DOHH2 (cell line): ENCODE data around the gene SEMA3E.

Experiments
- H3F3A ChIP-seq: fragments of 200-600 bp; sonication (generic), shearing (Covaris generic); 2 replicates; pipeline ENCODE4 v1.6.0; 2016; ENCODE audit warnings: antibody characterized with exemption, mild to moderate bottlenecking; ENCODE audit not compliant: control insufficient read depth, insufficient read depth
- H3K27ac ChIP-seq: fragments of 200-600 bp; sonication (generic); 2 replicates; pipeline ENCODE4 v1.5.1; 2014; ENCODE audit warnings: low read depth, mild to moderate bottlenecking, low read length, moderate library complexity
- H3K27me3 ChIP-seq: fragments of 200-600 bp; sonication (generic); 2 replicates; pipeline ENCODE4 v1.6.1; 2014; ENCODE audit warnings: mild to moderate bottlenecking, low read length, mixed read lengths; ENCODE audit not compliant: control insufficient read depth
- H3K36me3 ChIP-seq: fragments of 200-600 bp; sonication (generic); 2 replicates; pipeline ENCODE4 v1.6.1; 2014; ENCODE audit warnings: mild to moderate bottlenecking, low read length, moderate library complexity, mixed read lengths; ENCODE audit not compliant: control insufficient read depth
- H3K4me1 ChIP-seq: fragments of 200-600 bp; sonication (generic); 2 replicates; pipeline ENCODE4 v1.6.1; 2014; ENCODE audit warnings: mild to moderate bottlenecking, low read length, mixed read lengths; ENCODE audit not compliant: control insufficient read depth
- H3K4me2 ChIP-seq: fragments of 200-600 bp; sonication (generic); 2 replicates; pipeline ENCODE4 v1.6.0; 2014; ENCODE audit warnings: mild to moderate bottlenecking, low read length, moderate library complexity
- H3K4me3 ChIP-seq: fragments of 200-600 bp; sonication (generic); 2 replicates; pipeline ENCODE4 v1.5.1; 2014; ENCODE audit warnings: mild to moderate bottlenecking, low read length, mixed read lengths
- H3K79me2 ChIP-seq: fragments of 200-600 bp; sonication (generic); 2 replicates; pipeline ENCODE4 v1.6.1; 2014; ENCODE audit warnings: mild to moderate bottlenecking, low read length, mixed read lengths; ENCODE audit not compliant: control insufficient read depth
- H3K9me2 ChIP-seq: fragments of 200-600 bp; sonication (generic); replicated peaks from 2 replicates; pipeline ENCODE4 v1.6.1; 2014; ENCODE audit warnings: mild to moderate bottlenecking, low read length, mixed read lengths; ENCODE audit not compliant: control insufficient read depth
- H3K9me3 ChIP-seq: fragments of 200-600 bp; sonication (generic); 2 replicates; pipeline ENCODE4 v1.6.1; 2014; ENCODE audit warnings: antibody characterized with exemption, low read length, mixed read lengths; ENCODE audit not compliant: control insufficient read depth, insufficient read depth
- H4K20me1 ChIP-seq: fragments of 200-600 bp; sonication (generic); 2 replicates; pipeline ENCODE4 v1.6.0; 2014; ENCODE audit warnings: low read depth, mild to moderate bottlenecking, antibody characterized with exemption, low read length, moderate library complexity; ENCODE audit not compliant: control insufficient read depth, insufficient read depth
- EZH2phosphoT487 ChIP-seq: fragments of 200-600 bp; sonication (generic); IDR thresholded peaks from 2 replicates; pipeline ENCODE4 v1.6.1; 2017; ENCODE audit warnings: borderline replicate concordance, mild to moderate bottlenecking, antibody characterized with exemption, low read length, moderate library complexity, mixed read lengths
- TF ChIP-seq, protein P1 (sequence below): fragments of 200-600 bp; sonication (generic); IDR thresholded peaks from one replicate; pipeline ENCODE4 v1.5.1; 2014; ENCODE audit warnings: antibody characterized with exemption, mild to moderate bottlenecking, low read depth, low read length; ENCODE audit not compliant: poor library complexity, severe bottlenecking

The SEMA3E gene

GRCh38 chr7:83643739-83644138, 5.2 kb downstream of the SEMA3E start:
- H3K9me3 ChIP-seq = no peaks in the 10 kb centered on the region
- no peaks in the 10 kb centered on the region for H3K36me3 ChIP-seq
- H3K79me2 ChIP-seq = no peaks in the 10 kb centered on the region
- H3K27me3 ChIP-seq = no peaks in the 10 kb centered on the region
- no peak overlapping the region for H3K4me3 ChIP-seq
- no peaks in the 10 kb centered on the region for H3F3A ChIP-seq
- no peaks in the 10 kb centered on the region for H4K20me1 ChIP-seq
- H3K27ac ChIP-seq = no peak overlapping the region
- H3K4me2 ChIP-seq = no peak overlapping the region
- H3K9me2 ChIP-seq = no peaks in the 10 kb centered on the region
- no peaks in the 10 kb centered on the region for H3K4me1 ChIP-seq
- TF ChIP-seq, protein P1, sequence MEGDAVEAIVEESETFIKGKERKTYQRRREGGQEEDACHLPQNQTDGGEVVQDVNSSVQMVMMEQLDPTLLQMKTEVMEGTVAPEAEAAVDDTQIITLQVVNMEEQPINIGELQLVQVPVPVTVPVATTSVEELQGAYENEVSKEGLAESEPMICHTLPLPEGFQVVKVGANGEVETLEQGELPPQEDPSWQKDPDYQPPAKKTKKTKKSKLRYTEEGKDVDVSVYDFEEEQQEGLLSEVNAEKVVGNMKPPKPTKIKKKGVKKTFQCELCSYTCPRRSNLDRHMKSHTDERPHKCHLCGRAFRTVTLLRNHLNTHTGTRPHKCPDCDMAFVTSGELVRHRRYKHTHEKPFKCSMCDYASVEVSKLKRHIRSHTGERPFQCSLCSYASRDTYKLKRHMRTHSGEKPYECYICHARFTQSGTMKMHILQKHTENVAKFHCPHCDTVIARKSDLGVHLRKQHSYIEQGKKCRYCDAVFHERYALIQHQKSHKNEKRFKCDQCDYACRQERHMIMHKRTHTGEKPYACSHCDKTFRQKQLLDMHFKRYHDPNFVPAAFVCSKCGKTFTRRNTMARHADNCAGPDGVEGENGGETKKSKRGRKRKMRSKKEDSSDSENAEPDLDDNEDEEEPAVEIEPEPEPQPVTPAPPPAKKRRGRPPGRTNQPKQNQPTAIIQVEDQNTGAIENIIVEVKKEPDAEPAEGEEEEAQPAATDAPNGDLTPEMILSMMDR = no peak
- no peak for TF ChIP-seq EZH2phosphoT487

DNA sequence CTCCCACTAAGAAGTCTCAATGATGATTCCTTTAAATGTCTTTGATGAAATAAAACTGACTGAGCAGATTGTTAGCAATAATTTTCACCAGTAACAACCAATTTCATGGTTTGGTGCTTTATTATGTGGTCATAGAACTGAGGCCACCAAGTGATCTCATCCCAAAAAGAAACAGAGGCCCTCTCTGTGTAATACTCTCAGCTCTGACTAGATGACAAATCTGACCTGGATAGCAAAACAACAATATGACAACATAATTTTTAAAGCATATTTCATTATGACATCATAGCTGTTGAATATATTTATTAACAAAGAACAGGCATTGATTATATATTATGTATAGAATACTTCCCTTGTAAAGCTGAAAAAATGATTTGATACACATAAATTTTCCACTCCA, 5.9 kb downstream of the SEMA3E start:
- no peaks in the 10 kb centered on the region for H3F3A ChIP-seq
- no peaks in the 10 kb centered on the region for H3K79me2 ChIP-seq
- no peaks in the 10 kb centered on the region for H3K9me3 ChIP-seq
- no peaks in the 10 kb centered on the region for H3K27me3 ChIP-seq
- no peaks in the 10 kb centered on the region for H4K20me1 ChIP-seq
- no peak overlapping the region for H3K27ac ChIP-seq
- no peaks in the 10 kb centered on the region for H3K4me1 ChIP-seq
- no peaks in the 10 kb centered on the region for H3K9me2 ChIP-seq
- H3K4me3 ChIP-seq = no peak overlapping the region
- H3K4me2 ChIP-seq = no peak overlapping the region
- no peak for TF ChIP-seq EZH2phosphoT487
- TF ChIP-seq, protein P1 = no peak
- H3K36me3 ChIP-seq = no peaks in the 10 kb centered on the region

GRCh38 chr7:83640731-83641537, 8.0 kb downstream of the SEMA3E start:
- TF ChIP-seq, protein P1 = no peak
- no peak for TF ChIP-seq EZH2phosphoT487
- no peaks in the 10 kb centered on the region for H3K27me3 ChIP-seq
- no peaks in the 10 kb centered on the region; the same call in 1 of the 2 replicates for H3K9me2 ChIP-seq
- no peaks in the 10 kb centered on the region for H3K9me3 ChIP-seq
- H3K79me2 ChIP-seq = no peaks in the 10 kb centered on the region
- no peaks in the 10 kb centered on the region for H4K20me1 ChIP-seq
- no peak overlapping the region for H3K4me2 ChIP-seq
- H3F3A ChIP-seq = no peaks in the 10 kb centered on the region
- no peak overlapping the region for H3K4me3 ChIP-seq
- no peaks in the 10 kb centered on the region for H3K4me1 ChIP-seq
- no peak overlapping the region for H3K27ac ChIP-seq
- no peaks in the 10 kb centered on the region for H3K36me3 ChIP-seq
